A549 (cell line): ENCODE measurements around the gene GIT1.

ENCODE experiments used
- BCL3 ChIP-seq: fragments of >200 bp; sonication (Bioruptor Twin); formaldehyde crosslinking; IDR thresholded peaks from 3 replicates; pipeline ENCODE4 v1.6.1; 2016
- CHD2 ChIP-seq: fragments of 150-350 bp; IDR thresholded peaks from 2 replicates; pipeline ENCODE4 v1.6.1; 2014; ENCODE audit warnings: low read length; ENCODE audit not compliant: partially characterized antibody
- CTCF ChIP-seq: fragments of >200 bp; sonication (Bioruptor Twin); formaldehyde crosslinking; IDR thresholded peaks from 3 replicates; pipeline ENCODE4 v1.5.1; 2016
- POLR2A ChIP-seq: IDR thresholded peaks from 2 replicates; pipeline ENCODE4 v1.6.1; 2012; ENCODE audit warnings: mild to moderate bottlenecking, low read length

DNA sequence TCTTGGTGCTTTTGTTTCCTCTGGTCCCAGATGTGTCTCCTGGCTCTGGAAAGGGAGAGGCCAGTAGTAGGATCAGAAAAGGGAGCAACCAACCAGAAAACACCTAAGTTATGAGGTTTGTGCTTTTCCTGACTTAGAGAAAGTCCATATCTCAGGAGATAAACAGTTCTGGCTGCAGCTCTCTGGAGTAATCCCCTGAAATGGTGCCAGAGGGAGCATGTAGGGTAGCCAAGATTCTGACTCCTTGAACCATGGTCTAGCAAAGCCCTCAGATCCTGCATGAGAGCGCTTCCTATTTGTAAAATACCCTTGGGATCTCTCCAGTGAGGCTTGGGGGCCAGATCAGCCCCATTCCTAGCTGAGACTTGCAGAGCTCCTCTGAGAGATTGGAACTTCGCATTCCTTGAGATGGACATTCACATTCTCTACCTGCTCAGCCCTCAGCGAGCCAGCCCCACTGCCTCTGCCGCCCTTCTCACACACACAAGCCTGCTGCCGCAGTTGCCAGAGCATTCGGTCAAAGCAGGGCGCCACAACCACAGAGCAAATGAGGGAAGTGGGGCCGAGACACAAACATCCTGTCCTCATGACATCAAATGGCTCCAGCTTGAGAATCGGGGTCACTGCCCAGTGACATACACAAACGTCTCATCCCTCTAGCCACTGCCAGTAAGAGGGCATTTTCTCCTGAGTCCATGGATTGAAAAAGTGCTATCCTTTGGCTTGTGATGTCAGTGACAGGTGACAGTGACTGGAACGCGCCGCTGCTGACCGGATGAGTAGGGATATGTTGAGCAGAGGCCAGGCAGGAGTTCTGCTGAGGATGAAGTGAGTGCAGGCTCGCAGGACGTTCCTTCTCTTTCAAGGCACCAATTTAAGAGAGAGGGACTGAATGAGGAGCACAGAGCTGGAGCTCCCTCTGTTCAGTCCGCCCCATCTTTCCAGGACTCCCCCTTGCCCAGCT is 27.6 kb downstream of the GIT1 start:
- TF ChIP-seq CHD2 (no peak), BCL3 (no peak), POLR2A (no peak), CTCF (no peak)
